Breast epithelium (tissue), 3 donors: ENCODE results near the gene METTL21A.

Experiments
- POLR2AphosphoS5 ChIP-seq, 3 donors: sonication (generic); formaldehyde crosslinking; IDR thresholded peaks; one replicate each; pipeline ENCODE4 v1.6.1; 2017; ENCODE audit warnings: antibody characterized with exemption in 3 of 3
- TF ChIP-seq, protein P1 (sequence below), 3 donors: fragments of 450-650 bp; IDR thresholded peaks; one replicate each; pipeline ENCODE4 v1.5.1; 2016 to 2017; ENCODE audit warnings: antibody characterized with exemption in 3 of 3, mild to moderate bottlenecking in 3 of 3, moderate library complexity in 3 of 3

GRCh38 chr2:207643892-207644291, 18.7 kb upstream of the METTL21A start:
- TF ChIP-seq, protein P1, sequence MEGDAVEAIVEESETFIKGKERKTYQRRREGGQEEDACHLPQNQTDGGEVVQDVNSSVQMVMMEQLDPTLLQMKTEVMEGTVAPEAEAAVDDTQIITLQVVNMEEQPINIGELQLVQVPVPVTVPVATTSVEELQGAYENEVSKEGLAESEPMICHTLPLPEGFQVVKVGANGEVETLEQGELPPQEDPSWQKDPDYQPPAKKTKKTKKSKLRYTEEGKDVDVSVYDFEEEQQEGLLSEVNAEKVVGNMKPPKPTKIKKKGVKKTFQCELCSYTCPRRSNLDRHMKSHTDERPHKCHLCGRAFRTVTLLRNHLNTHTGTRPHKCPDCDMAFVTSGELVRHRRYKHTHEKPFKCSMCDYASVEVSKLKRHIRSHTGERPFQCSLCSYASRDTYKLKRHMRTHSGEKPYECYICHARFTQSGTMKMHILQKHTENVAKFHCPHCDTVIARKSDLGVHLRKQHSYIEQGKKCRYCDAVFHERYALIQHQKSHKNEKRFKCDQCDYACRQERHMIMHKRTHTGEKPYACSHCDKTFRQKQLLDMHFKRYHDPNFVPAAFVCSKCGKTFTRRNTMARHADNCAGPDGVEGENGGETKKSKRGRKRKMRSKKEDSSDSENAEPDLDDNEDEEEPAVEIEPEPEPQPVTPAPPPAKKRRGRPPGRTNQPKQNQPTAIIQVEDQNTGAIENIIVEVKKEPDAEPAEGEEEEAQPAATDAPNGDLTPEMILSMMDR (IDR thresholded peaks at IDR 0.05), result no peak
- TF ChIP-seq POLR2AphosphoS5 (IDR thresholded peaks at IDR 0.05), result no peak
